Fibroblast of pulmonary artery (primary cell): Measurements from ENCODE around the gene RTCB.

ENCODE experiments used
- DNase-seq: peaks from one replicate; pipeline ENCODE4 v3.0.0-alpha.2; 2010; ENCODE audit warnings: low read depth
- H3K4me3 ChIP-seq: replicated peaks from 2 replicates; pipeline ENCODE4 v1.5.1; 2011; ENCODE audit warnings: low read depth, mild to moderate bottlenecking, control low read depth, low read length, moderate library complexity
- TF ChIP-seq, protein P1 (sequence below): IDR thresholded peaks from 2 replicates; pipeline ENCODE4 v1.5.1; 2011; ENCODE audit warnings: mild to moderate bottlenecking, control low read depth, low read length, inconsistent platforms; ENCODE audit errors: missing control alignments

Gene RTCB

DNA sequence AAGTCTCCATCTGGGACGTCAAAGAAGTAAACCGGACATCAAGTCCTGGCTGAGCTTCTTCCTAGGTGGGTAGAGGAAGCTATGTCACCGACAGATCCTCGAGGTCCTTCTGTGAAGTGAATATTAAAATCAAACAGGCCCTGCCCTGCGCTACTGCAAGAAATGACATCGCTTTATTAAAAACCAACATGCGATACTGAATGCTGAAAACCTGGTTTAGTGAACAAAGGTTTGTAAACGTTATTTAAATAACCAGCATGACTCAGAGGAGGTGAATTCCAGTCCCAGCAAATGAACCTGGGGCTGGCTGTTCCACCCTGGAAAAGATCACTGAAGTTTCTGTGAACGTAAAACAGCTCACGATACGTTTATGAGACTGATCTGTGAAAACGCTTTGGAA lies 645 bp downstream of the RTCB start:
- peak overlapping the region; percentile 82 for H3K4me3 ChIP-seq
- TF ChIP-seq, protein P1, sequence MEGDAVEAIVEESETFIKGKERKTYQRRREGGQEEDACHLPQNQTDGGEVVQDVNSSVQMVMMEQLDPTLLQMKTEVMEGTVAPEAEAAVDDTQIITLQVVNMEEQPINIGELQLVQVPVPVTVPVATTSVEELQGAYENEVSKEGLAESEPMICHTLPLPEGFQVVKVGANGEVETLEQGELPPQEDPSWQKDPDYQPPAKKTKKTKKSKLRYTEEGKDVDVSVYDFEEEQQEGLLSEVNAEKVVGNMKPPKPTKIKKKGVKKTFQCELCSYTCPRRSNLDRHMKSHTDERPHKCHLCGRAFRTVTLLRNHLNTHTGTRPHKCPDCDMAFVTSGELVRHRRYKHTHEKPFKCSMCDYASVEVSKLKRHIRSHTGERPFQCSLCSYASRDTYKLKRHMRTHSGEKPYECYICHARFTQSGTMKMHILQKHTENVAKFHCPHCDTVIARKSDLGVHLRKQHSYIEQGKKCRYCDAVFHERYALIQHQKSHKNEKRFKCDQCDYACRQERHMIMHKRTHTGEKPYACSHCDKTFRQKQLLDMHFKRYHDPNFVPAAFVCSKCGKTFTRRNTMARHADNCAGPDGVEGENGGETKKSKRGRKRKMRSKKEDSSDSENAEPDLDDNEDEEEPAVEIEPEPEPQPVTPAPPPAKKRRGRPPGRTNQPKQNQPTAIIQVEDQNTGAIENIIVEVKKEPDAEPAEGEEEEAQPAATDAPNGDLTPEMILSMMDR, result no peak
- peak; percentile 23 for DNase-seq

DNA sequence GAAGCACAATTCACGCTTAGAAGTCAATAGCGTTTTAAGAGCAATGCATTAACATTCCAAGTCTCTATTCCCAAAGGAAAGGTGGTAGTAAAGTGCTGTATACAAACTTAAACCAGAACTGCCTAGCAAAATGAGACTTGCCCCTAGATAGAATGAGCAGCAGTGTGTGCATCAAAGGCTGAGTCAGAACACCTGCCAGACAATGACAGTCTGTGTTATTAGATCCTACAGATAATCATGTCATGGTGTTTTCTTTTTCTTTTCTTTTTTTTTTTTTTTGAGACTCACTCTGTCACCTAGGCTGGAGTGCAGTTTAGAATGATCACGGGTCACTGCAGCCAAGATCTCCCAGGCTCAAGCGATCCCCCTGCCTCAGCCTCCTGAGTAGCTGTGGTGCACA lies 1.6 kb downstream of the RTCB start:
- DNase-seq, result no peak
- H3K4me3 ChIP-seq, result peak overlapping the region; percentile 82
- TF ChIP-seq, protein P1, result no peak

GRCh38 chr22:32409977-32410376 lies 2.1 kb downstream of the RTCB start:
- DNase-seq, result no peak
- TF ChIP-seq, protein P1, result no peak
- H3K4me3 ChIP-seq, result no peak overlapping the region

DNA sequence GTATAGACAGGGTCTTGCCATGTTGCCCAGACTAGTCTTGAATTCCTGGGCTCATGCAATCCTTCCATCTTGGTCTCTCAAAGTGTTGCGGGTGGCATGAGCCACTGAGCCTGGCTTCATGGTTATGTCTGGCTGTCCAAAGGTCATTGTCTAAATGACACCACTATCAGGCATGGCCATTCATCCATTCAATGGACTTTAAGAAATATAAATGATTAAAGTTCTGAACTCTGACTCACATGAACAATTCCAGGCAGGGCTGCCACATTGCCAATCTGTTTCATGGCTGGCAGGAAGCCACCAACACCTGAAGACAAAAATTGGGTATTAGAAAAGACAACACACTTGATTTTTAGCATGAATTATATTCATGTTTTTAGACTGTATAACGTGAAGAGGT lies 4.1 kb downstream of the RTCB start:
- TF ChIP-seq, protein P1, result no peak
- H3K4me3 ChIP-seq, result no peak overlapping the region
- DNase-seq, result no peak

GRCh38 chr22:32407312-32407711 lies 4.7 kb downstream of the RTCB start:
- TF ChIP-seq, protein P1, result no peak
- DNase-seq, result no peak
- H3K4me3 ChIP-seq, result no peak overlapping the region

DNA sequence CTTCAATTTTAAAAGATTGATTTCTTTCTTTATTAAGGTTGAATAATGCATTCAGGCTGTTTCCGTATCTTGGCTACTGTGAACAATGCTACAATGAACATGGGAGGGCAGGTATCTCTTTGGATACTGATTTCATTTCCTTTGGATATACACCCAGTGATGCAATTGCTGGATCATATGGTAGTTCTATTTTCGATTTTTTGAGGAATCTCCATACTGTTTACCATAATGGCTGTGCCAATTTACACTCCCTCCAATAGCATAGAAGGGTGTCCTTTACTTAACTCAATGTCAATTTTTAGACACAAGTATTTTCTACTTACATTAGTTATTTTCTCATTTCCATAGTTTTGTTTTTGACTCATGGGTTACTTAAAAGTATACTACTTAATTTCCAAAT lies 8.0 kb downstream of the RTCB start:
- no peak overlapping the region for H3K4me3 ChIP-seq
- DNase-seq, result no peak
- TF ChIP-seq, protein P1, result no peak

DNA sequence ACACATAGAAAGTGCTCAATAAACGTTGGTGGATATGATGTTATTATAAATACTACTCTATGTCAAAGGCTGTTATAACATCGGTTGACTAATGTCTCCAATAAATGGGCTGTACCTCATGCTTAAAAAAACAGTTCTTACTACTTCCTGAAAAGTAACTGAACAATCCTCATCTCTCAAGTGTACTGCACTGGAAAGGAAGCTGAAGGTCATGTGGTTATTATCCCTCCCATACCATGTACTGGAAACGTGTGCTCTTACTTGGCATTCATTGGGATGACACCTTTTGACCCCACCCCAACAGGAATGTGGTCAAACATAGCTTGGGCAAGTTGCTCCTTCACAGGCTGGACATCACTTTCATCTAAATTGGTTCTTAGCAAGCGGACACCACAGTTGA lies 10.6 kb downstream of the RTCB start:
- TF ChIP-seq, protein P1, result no peak

More for the DNA sequence above, 10.6 kb downstream of the RTCB start:
- no peak overlapping the region for H3K4me3 ChIP-seq
- no peak for DNase-seq
